HepG2 (cell line): Measurements from ENCODE around the gene CHMP4B. TPM values are rescaled to one million over a fixed set of nuclear protein-coding genes. Genes with fewer than 3 reads are reported as not detected.

Experiments
- AFF4 ChIP-seq: sonication (generic); formaldehyde crosslinking; IDR thresholded peaks from 2 replicates; pipeline ENCODE4 v1.4.0; 2020; ENCODE audit warnings: missing genetic modification reagents
- BRD4 ChIP-seq: sonication (generic); formaldehyde crosslinking; IDR thresholded peaks from 2 replicates; pipeline ENCODE4 v1.4.0; 2020; ENCODE audit warnings: missing genetic modification reagents
- CBX5 ChIP-seq: sonication (generic); formaldehyde crosslinking; IDR thresholded peaks from 2 replicates; pipeline ENCODE4 v1.4.0; 2020; ENCODE audit warnings: missing genetic modification reagents, borderline replicate concordance
- DDIT3 ChIP-seq: sonication (generic); formaldehyde crosslinking; IDR thresholded peaks from 2 replicates; pipeline ENCODE4 v1.4.0; 2020; ENCODE audit warnings: mild to moderate bottlenecking, missing genetic modification reagents
- FOXK2 ChIP-seq: fragments of 450-650 bp; IDR thresholded peaks from 2 replicates; pipeline ENCODE4 v1.6.1; 2016
- GMEB1 ChIP-seq: sonication (generic); formaldehyde crosslinking; IDR thresholded peaks from 2 replicates; pipeline ENCODE4 v1.5.1; 2020; ENCODE audit warnings: missing genetic modification reagents, mild to moderate bottlenecking, borderline replicate concordance
- HDAC1 ChIP-seq: sonication (generic); formaldehyde crosslinking; IDR thresholded peaks from 2 replicates; pipeline ENCODE4 v1.5.1; 2020; ENCODE audit warnings: mild to moderate bottlenecking, missing genetic modification reagents
- KLF15 ChIP-seq: sonication (generic); formaldehyde crosslinking; IDR thresholded peaks from 2 replicates; pipeline ENCODE4 v1.8.1; 2023; ENCODE audit warnings: borderline replicate concordance, mild to moderate bottlenecking, inconsistent platforms, missing genetic modification reagents, mixed read lengths
- KLF16 ChIP-seq, 2 experiments: sonication (generic) in 1 of 2; formaldehyde crosslinking in 1 of 2; IDR thresholded peaks; 2 replicates each; pipeline versions ENCODE4 v1.6.1 to v1.8.0; 2016 to 2023; ENCODE audit warnings: missing genetic modification reagents in 2 of 2, missing compliant biosample characterization in 1 of 2
- MAFF ChIP-seq: IDR thresholded peaks from 2 replicates; pipeline ENCODE4 v1.6.1; 2011; ENCODE audit warnings: low read depth, low read length, improper control_type of control experiment
- MTERF4 ChIP-seq: sonication (generic); formaldehyde crosslinking; IDR thresholded peaks from 2 replicates; pipeline ENCODE4 v1.8.0; 2023; ENCODE audit warnings: mild to moderate bottlenecking, missing genetic modification reagents
- NKX3-1 ChIP-seq: sonication (generic); formaldehyde crosslinking; IDR thresholded peaks from 2 replicates; pipeline ENCODE4 v1.5.0; 2020; ENCODE audit warnings: missing genetic modification reagents
- POLR2AphosphoS2 ChIP-seq: IDR thresholded peaks from 2 replicates; pipeline ENCODE4 v1.6.1; 2011; ENCODE audit warnings: low read depth, low read length, improper control_type of control experiment
- POLR2G ChIP-seq: fragments of 200-400 bp; formaldehyde crosslinking; IDR thresholded peaks from 2 replicates; pipeline ENCODE4 v1.6.1; 2018; ENCODE audit warnings: mild to moderate bottlenecking, low read depth, low read length, moderate library complexity
- SALL2 ChIP-seq: sonication (generic); formaldehyde crosslinking; IDR thresholded peaks from 2 replicates; pipeline ENCODE4 v1.8.1; 2023; ENCODE audit warnings: mild to moderate bottlenecking, missing genetic modification reagents, inconsistent platforms
- SAP130 ChIP-seq: IDR thresholded peaks from 2 replicates; pipeline ENCODE4 v1.6.1; 2016; ENCODE audit warnings: low read depth
- STAG1 ChIP-seq: sonication (generic); formaldehyde crosslinking; IDR thresholded peaks from 2 replicates; pipeline ENCODE4 v1.4.0; 2020; ENCODE audit warnings: missing genetic modification reagents
- ZNF232 ChIP-seq: sonication (generic); formaldehyde crosslinking; IDR thresholded peaks from 2 replicates; pipeline ENCODE4 v1.4.0; 2020; ENCODE audit warnings: missing genetic modification reagents, borderline replicate concordance
- ZNF337 ChIP-seq: sonication (generic); formaldehyde crosslinking; IDR thresholded peaks from 2 replicates; pipeline ENCODE4 v1.5.1; 2020; ENCODE audit warnings: missing genetic modification reagents, low read depth, mild to moderate bottlenecking, borderline replicate concordance
- ZNF350 ChIP-seq: sonication (generic); formaldehyde crosslinking; IDR thresholded peaks from 2 replicates; pipeline ENCODE4 v1.4.0; 2020; ENCODE audit warnings: mild to moderate bottlenecking, low read depth, missing genetic modification reagents, borderline replicate concordance
- ZNF460 ChIP-seq: sonication (generic); formaldehyde crosslinking; IDR thresholded peaks from 2 replicates; pipeline ENCODE4 v1.5.1; 2020; ENCODE audit warnings: missing genetic modification reagents, mild to moderate bottlenecking, borderline replicate concordance
- ZNF879 ChIP-seq: sonication (generic); formaldehyde crosslinking; IDR thresholded peaks from 2 replicates; pipeline ENCODE4 v1.8.1; 2023; ENCODE audit warnings: missing genetic modification reagents
- polyA plus RNA-seq, 8 experiments: library from polyadenylated mRNA; depleted of rRNA in 3 of 8; stranded (reverse) in 7 of 8; unstranded in 1 of 8; fragments of >200 nt; fragmentation: Illumina TruSeq in 4 of 8; extraction: Trizol in 4 of 8; gene quantifications; 2 replicates each; pipeline versions ENCODE4 v1.2.1 to v1.2.3, GENCODE V29; 2011 to 2016; ENCODE audit warnings: low read depth in 4 of 8, missing spikeins in 1 of 8, mixed read lengths in 1 of 8; ENCODE audit not compliant: insufficient read depth in 1 of 8
- total RNA-seq, 5 experiments: library from RNA; depleted of rRNA; stranded (reverse); fragments of >200 nt; fragmentation: Illumina TruSeq; extraction: Trizol; gene quantifications; 2 replicates each; pipeline ENCODE4 v1.2.3, GENCODE V29; 2016; ENCODE audit warnings: low read depth in 1 of 5

Gene CHMP4B
- total and polyA plus RNA-seq, 2 of the 13 experiments (the other 11 are each of a cell fraction or from before 2014, with no cell fraction given): 40.1 to 45.6 TPM

GRCh38 chr20:33812152-33812849, 1.2 kb downstream of the CHMP4B start (continued):
- TF ChIP-seq ZNF460 (CRISPR knock-in tag): no peak
- TF ChIP-seq KLF16 (CRISPR knock-in tag; IDR thresholded peaks at IDR 0.05): 0 out of 4 replicates have a peak, but pooled peaks of 1 of the 2 experiments have one; percentile 23
- no peak for TF ChIP-seq MAFF
- no peak for TF ChIP-seq NKX3-1
- 0 out of 2 replicates have a peak, but pooled peaks have one; percentile 15 for TF ChIP-seq GMEB1
- TF ChIP-seq CBX5: peak; percentile 40; the same call in 1 of the 2 replicates
- peak; percentile 14; the same call in 1 of the 2 replicates for TF ChIP-seq HDAC1 (CRISPR knock-in tag)
- TF ChIP-seq DDIT3 (CRISPR knock-in tag): no peak; the same call in 1 of the 2 replicates
- peak; percentile 23; the same call in 1 of the 2 replicates for TF ChIP-seq MTERF4 (CRISPR knock-in tag)
- TF ChIP-seq BRD4: no peak
- TF ChIP-seq POLR2AphosphoS2: no peak
- no peak for TF ChIP-seq ZNF879 (CRISPR knock-in tag)
- no peak for TF ChIP-seq KLF15 (CRISPR knock-in tag)
- TF ChIP-seq SAP130 (CRISPR knock-in tag): peak; percentile 77
- TF ChIP-seq AFF4 (CRISPR knock-in tag): no peak
- TF ChIP-seq STAG1: peak; percentile 4; the same call in 1 of the 2 replicates
- TF ChIP-seq ZNF350: peak; percentile 17; the same call in 1 of the 2 replicates
- TF ChIP-seq ZNF232 (CRISPR knock-in tag): 0 out of 2 replicates have a peak, but pooled peaks have one; percentile 24
- no peak for TF ChIP-seq FOXK2
- TF ChIP-seq SALL2 (CRISPR knock-in tag): no peak
- peak; percentile 67; the same call in 1 of the 2 replicates for TF ChIP-seq ZNF337
- 0 out of 2 replicates have a peak, but pooled peaks have one; percentile 22 for TF ChIP-seq POLR2G
